A549 (cell line): Measurements from ENCODE around the gene MGAT5B. TPM values are rescaled to one million over a fixed set of nuclear protein-coding genes. Genes with fewer than 3 reads are reported as not detected.

Experiments
- ATAC-seq, 2 experiments: fragments of 200-7000 bp in 1 of 2; fragments of >200 bp in 1 of 2; cut with Nextera tagmentation in 1 of 2; cut with Tn5 transposase in 1 of 2; 3 replicates each; pipeline versions ENCODE4 v1.8.0 to v1.9.1; 2018 to 2020; ENCODE audit warnings: mild to moderate bottlenecking in 1 of 2, moderate library complexity in 1 of 2
- CTCF ChIA-PET: fragments of 300-600 bp; sonication (Branson Sonifier 250); formaldehyde crosslinking; extraction: SDS; loops from one replicate; lab custom pipeline; 2021; ENCODE audit warnings: antibody characterized with exemption, inconsistent platforms; lab: Yijun Ruan, JAX
- POLR2A ChIA-PET: fragments of 350-600 bp; formaldehyde crosslinking; extraction: SDS; loops from one replicate; lab custom pipeline; 2021; ENCODE audit warnings: antibody characterized with exemption, inconsistent platforms; lab: Yijun Ruan, JAX
- DNase-seq, 2 experiments: peaks; one replicate each; pipeline versions ENCODE4 v3.0.0 to v3.0.0-alpha.2; 2011 to 2016; ENCODE audit warnings: low read depth in 1 of 2, low spot score in 1 of 2
- FAIRE-seq: peaks from 2 replicates; lab custom pipeline; 2011; peaks lifted over from hg19 to GRCh38; lab: Jason Lieb, UNC
- H3K27ac ChIP-seq, 2 experiments: fragments of >200 bp; sonication (Bioruptor Twin); formaldehyde crosslinking; 3 replicates each; pipeline ENCODE4 v1.5.1; 2016 to 2017
- H3K4me1 ChIP-seq: fragments of >200 bp; sonication (Bioruptor Twin); formaldehyde crosslinking; 3 replicates; pipeline ENCODE4 v1.6.1; 2016
- H3K4me2 ChIP-seq: fragments of >200 bp; sonication (Bioruptor Twin); formaldehyde crosslinking; 3 replicates; pipeline ENCODE4 v1.6.1; 2016
- H3K4me3 ChIP-seq: fragments of >200 bp; sonication (Bioruptor Twin); formaldehyde crosslinking; 3 replicates; pipeline ENCODE4 v1.5.1; 2016
- H3K9me3 ChIP-seq: fragments of >200 bp; sonication (Bioruptor Twin); formaldehyde crosslinking; 3 replicates; pipeline ENCODE4 v1.6.1; 2016
- ATOH8 ChIP-seq: fragments of 250-450 bp; sonication (Bioruptor Pico); IDR thresholded peaks from 2 replicates; pipeline ENCODE4 v1.5.0; 2020; ENCODE audit warnings: low read depth, mild to moderate bottlenecking, moderate library complexity
- CBX8 ChIP-seq: fragments of 200-600 bp; sonication (generic); IDR thresholded peaks from 2 replicates; pipeline ENCODE4 v1.6.1; 2016
- CTCF ChIP-seq: fragments of >200 bp; sonication (Bioruptor Twin); formaldehyde crosslinking; IDR thresholded peaks from 3 replicates; pipeline ENCODE4 v1.5.1; 2016
- ELK1 ChIP-seq: fragments of 150-350 bp; IDR thresholded peaks from 2 replicates; pipeline ENCODE4 v1.6.1; 2014; ENCODE audit warnings: low read depth, mild to moderate bottlenecking, low read length
- EP300 ChIP-seq, 2 experiments: fragments of >200 bp; sonication (Bioruptor Twin); formaldehyde crosslinking; IDR thresholded peaks; 2 replicates in 1 of 2; 3 replicates in 1 of 2; pipeline ENCODE4 v1.6.1; 2016 to 2017
- FOSL2 ChIP-seq, 2 experiments: fragments of 450-650 bp in 1 of 2; fragments of >200 bp in 1 of 2; sonication (Bioruptor Twin) in 1 of 2; formaldehyde crosslinking; IDR thresholded peaks; 2 replicates each; pipeline versions ENCODE4 v1.5.0 to v1.6.1; 2016 to 2020; ENCODE audit warnings: mild to moderate bottlenecking in 1 of 2, moderate library complexity in 1 of 2
- HEYL ChIP-seq: fragments of 250-450 bp; sonication (Bioruptor Pico); IDR thresholded peaks from 2 replicates; pipeline ENCODE4 v1.8.0; 2021; ENCODE audit warnings: mild to moderate bottlenecking, moderate library complexity
- HMGXB4 ChIP-seq: fragments of 250-450 bp; sonication (Bioruptor Pico); IDR thresholded peaks from 2 replicates; pipeline ENCODE4 v1.5.0; 2021; ENCODE audit warnings: mild to moderate bottlenecking, moderate library complexity, borderline replicate concordance
- HOXB13 ChIP-seq: fragments of 250-450 bp; sonication (Bioruptor Pico); IDR thresholded peaks from 2 replicates; pipeline ENCODE4 v1.5.0; 2020; ENCODE audit warnings: low read depth, mild to moderate bottlenecking, moderate library complexity
- HOXB5 ChIP-seq: fragments of 250-450 bp; sonication (Bioruptor Pico); IDR thresholded peaks from 2 replicates; pipeline ENCODE4 v1.5.0; 2020; ENCODE audit warnings: mild to moderate bottlenecking, moderate library complexity
- MAFK ChIP-seq: fragments of 450-650 bp; IDR thresholded peaks from 2 replicates; pipeline ENCODE4 v1.6.1; 2014; ENCODE audit not compliant: partially characterized antibody
- PHF8 ChIP-seq: fragments of 200-600 bp; sonication (generic); IDR thresholded peaks from 2 replicates; pipeline ENCODE4 v1.6.1; 2016; ENCODE audit warnings: low read depth, mild to moderate bottlenecking, antibody characterized with exemption, moderate library complexity, borderline replicate concordance
- REST ChIP-seq: fragments of 200-600 bp; sonication (generic); IDR thresholded peaks from 2 replicates; pipeline ENCODE4 v1.6.1; 2016; ENCODE audit warnings: antibody characterized with exemption, mild to moderate bottlenecking, moderate library complexity
- RFX5 ChIP-seq: fragments of 450-650 bp; IDR thresholded peaks from 2 replicates; pipeline ENCODE4 v1.7.1; 2014; ENCODE audit warnings: antibody characterized with exemption, mild to moderate bottlenecking, moderate library complexity
- RNF2 ChIP-seq: fragments of 200-600 bp; sonication (generic); IDR thresholded peaks from 2 replicates; pipeline ENCODE4 v1.6.1; 2016; ENCODE audit warnings: low read depth, mild to moderate bottlenecking, antibody characterized with exemption, moderate library complexity, borderline replicate concordance
- TFCP2L1 ChIP-seq: fragments of 250-450 bp; sonication (Bioruptor Pico); IDR thresholded peaks from 2 replicates; pipeline ENCODE4 v1.5.0; 2021; ENCODE audit warnings: mild to moderate bottlenecking
- TP53 ChIP-seq: fragments of 250-450 bp; sonication (Bioruptor Pico); IDR thresholded peaks from 2 replicates; pipeline ENCODE4 v1.5.0; 2021; ENCODE audit warnings: mild to moderate bottlenecking, moderate library complexity
- ZC3H11A ChIP-seq: fragments of 450-650 bp; IDR thresholded peaks from 2 replicates; pipeline ENCODE4 v1.6.1; 2014; ENCODE audit warnings: antibody characterized with exemption, mild to moderate bottlenecking
- WGBS: methylation state at CpG from one replicate; pipeline ENCODE4 v1.1.6; 2017; ENCODE audit errors: missing lambda C conversion rate; 5-methylcytosine and 5-hydroxymethylcytosine counted together
- polyA plus RNA-seq, 4 experiments: library from polyadenylated mRNA; depleted of rRNA in 3 of 4; stranded (reverse); fragments of >200 nt; fragmentation: RNase III in 1 of 4; extraction: RNeasy Plus Mini Kit Qiagen cat#74134 plus additional on column Dnase treatment in 1 of 4; gene quantifications; 2 replicates in 3 of 4; 3 replicates in 1 of 4; pipeline ENCODE4 v1.2.3, GENCODE V29; 2011 to 2017

The MGAT5B gene
- polyA plus RNA-seq, 2 of the 4 experiments (the other 2 are of a cell fraction) = 7.6 to 22.8 TPM

- POLR2A ChIA-PET = no interaction called here
- H3K4me3 ChIP-seq = no peak overlapping the region
- no peak for TF ChIP-seq PHF8
- TF ChIP-seq TFCP2L1 = no peak
- TF ChIP-seq ATOH8 = no peak
- no peak for TF ChIP-seq EP300 (IDR thresholded peaks at IDR 0.05)
- TF ChIP-seq RNF2 = no peak
- TF ChIP-seq HOXB13 (CRISPR knock-in tag) = no peak
- TF ChIP-seq HMGXB4 (CRISPR knock-in tag) = no peak
- TF ChIP-seq TP53 (CRISPR knock-in tag) = no peak
- no peak for TF ChIP-seq MAFK
- no peak for TF ChIP-seq CBX8
- TF ChIP-seq ZC3H11A = no peak
- TF ChIP-seq ELK1 = no peak
- TF ChIP-seq RFX5 = no peak
- no peak for TF ChIP-seq FOSL2 (IDR thresholded peaks at IDR 0.05)
- no peak for TF ChIP-seq FOSL2 (CRISPR knock-in tag; IDR thresholded peaks at IDR 0.05)
- TF ChIP-seq REST = no peak
- TF ChIP-seq HOXB5 (CRISPR knock-in tag) = no peak
- no peak for TF ChIP-seq CTCF
- TF ChIP-seq HEYL (CRISPR knock-in tag) = no peak
- H3K4me2 ChIP-seq = no peak overlapping the region
- peaks cover 5% of the 10 kb centered on the region; the same call in 1 of the 3 replicates for H3K4me1 ChIP-seq
- peak; percentile 7 for FAIRE-seq
- no peak for ATAC-seq
- 91% methylated on average over 12 of the region's 12 CpGs for WGBS
- no peak for DNase-seq
- CTCF ChIA-PET = interaction anchor here (0.6 to 2.3 kb wide), 7 partner anchors 9 to 182 kb away, joined by 3 to 13 read pairs (median 4); partner anchors contain the start of gene MGAT5B
- H3K27ac ChIP-seq = no peak overlapping the region
- no peaks in the 10 kb centered on the region for H3K9me3 ChIP-seq
These were observed 59.4 kb downstream of the MGAT5B start for GRCh38 chr17:76927577-76927976.
